Measurements from ENCODE around the gene ADGRF3.

ADGRF3 gene, protein sequence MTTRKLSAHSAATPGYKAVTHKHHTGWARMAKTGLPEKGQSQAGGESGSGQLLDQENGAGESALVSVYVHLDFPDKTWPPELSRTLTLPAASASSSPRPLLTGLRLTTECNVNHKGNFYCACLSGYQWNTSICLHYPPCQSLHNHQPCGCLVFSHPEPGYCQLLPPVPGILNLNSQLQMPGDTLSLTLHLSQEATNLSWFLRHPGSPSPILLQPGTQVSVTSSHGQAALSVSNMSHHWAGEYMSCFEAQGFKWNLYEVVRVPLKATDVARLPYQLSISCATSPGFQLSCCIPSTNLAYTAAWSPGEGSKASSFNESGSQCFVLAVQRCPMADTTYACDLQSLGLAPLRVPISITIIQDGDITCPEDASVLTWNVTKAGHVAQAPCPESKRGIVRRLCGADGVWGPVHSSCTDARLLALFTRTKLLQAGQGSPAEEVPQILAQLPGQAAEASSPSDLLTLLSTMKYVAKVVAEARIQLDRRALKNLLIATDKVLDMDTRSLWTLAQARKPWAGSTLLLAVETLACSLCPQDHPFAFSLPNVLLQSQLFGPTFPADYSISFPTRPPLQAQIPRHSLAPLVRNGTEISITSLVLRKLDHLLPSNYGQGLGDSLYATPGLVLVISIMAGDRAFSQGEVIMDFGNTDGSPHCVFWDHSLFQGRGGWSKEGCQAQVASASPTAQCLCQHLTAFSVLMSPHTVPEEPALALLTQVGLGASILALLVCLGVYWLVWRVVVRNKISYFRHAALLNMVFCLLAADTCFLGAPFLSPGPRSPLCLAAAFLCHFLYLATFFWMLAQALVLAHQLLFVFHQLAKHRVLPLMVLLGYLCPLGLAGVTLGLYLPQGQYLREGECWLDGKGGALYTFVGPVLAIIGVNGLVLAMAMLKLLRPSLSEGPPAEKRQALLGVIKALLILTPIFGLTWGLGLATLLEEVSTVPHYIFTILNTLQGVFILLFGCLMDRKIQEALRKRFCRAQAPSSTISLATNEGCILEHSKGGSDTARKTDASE
- long read RNA-seq, partial matches to known transcripts = 0 of 3 reads
- long read RNA-seq, other reads (novel, unspliced or antisense) = 3 of 3 reads

DNA sequence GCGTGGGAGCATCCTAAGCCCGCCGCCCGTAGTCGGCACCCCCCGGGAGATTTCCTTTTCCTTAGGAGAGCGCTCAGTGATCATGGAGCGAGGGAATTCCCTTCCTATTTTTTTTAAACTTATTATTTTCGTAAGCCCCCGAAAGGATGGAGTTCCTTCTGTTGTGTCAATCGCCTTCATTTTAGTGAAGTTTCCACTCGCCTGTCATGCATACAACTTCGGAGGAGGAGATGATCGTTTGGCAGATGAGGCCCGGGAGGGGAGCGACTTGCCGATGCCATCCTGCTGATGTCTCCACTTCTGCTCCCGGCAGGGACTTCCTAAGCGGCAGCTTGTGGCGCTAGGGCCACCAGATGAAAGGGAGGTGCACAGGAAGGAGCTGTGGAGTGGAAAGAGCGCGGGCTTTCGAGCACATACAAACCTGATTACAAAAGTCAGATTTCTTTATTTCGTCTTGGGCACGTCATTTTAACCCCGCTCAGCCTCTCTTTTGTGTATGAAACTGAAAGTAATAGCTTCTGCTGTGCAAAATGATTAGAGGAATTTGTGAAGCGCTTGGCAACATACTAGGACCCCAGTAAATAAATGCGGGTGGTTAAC, at the start of gene ADGRF3:
TSS of gene ADGRF3 (minus strand) at position 336 of the 600 bp plus-strand sequence. CDS start 555 bp downstream, outside the sequence.
- DNase-seq (ENCODE audit: low read depth in 1 of 2, low spot score in 1 of 2) = peak; percentile 47 to 84
- Histone ChIP-seq H3K27ac (replicated peaks) (peak within 1 kb of the TSS; percentile 86), H3K27me3 (ENCODE audit: insufficient read depth, poor library complexity, severe bottlenecking) (no peaks in the 10 kb centered on the region), H3K4me3 (replicated peaks; ENCODE audit: insufficient read depth, low read length) (peak within 1 kb of the TSS; percentile 81)
- TF ChIP-seq POLR2AphosphoS5 (IDR thresholded peaks at IDR 0.05; ENCODE audit: low read depth) (peak; percentile 16; the same call in 1 of the 2 replicates), SPI1 (IDR thresholded peaks at IDR 0.05; ENCODE audit: borderline replicate concordance, low read depth) (peak; percentile 47; the same call in 1 of the 2 replicates), CTCF (IDR thresholded peaks at IDR 0.05; ENCODE audit: insufficient read depth, low read length) (no peak), GABPA (IDR thresholded peaks at IDR 0.05; ENCODE audit: low read depth) (0 out of 2 replicates have a peak, but pooled peaks have one; percentile 29), REST (IDR thresholded peaks at IDR 0.05; ENCODE audit: insufficient replicate concordance, low read depth) (no peak)

DNA sequence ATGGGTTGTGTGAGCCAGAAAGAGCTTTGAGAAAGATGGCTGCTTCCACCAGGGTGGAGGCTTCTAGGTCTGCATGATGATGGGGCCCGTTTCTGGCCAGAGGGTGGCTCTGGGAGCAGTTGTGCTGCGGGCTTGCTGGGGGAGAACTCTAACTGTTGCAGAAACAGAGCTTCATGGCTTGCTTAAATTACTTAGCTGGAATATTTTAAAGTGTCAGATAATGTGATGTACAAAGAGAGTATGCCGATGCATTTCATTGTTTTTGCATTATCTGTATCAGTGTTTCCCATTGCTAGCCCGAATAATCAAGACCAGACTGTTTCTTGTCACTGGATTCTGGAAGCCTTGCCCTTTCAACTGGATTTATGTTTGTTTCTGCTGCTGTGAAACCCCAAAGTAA, 48.8 kb upstream of the ADGRF3 start:
- Histone ChIP-seq H3K27me3 (ENCODE audit: insufficient read depth, poor library complexity, severe bottlenecking) (no peaks in the 10 kb centered on the region), H3K27ac (replicated peaks) (peak overlapping the region; percentile 54), H3K4me3 (replicated peaks; ENCODE audit: insufficient read depth, low read length) (no peak overlapping the region)
- DNase-seq (ENCODE audit: low read depth in 1 of 2, low spot score in 1 of 2) = peak in 1 of 2 experiments; percentile 44
- TF ChIP-seq REST (IDR thresholded peaks at IDR 0.05; ENCODE audit: insufficient replicate concordance, low read depth) (no peak), GABPA (IDR thresholded peaks at IDR 0.05; ENCODE audit: low read depth) (no peak), CTCF (IDR thresholded peaks at IDR 0.05; ENCODE audit: insufficient read depth, low read length) (no peak), POLR2AphosphoS5 (IDR thresholded peaks at IDR 0.05; ENCODE audit: low read depth) (no peak), SPI1 (IDR thresholded peaks at IDR 0.05; ENCODE audit: borderline replicate concordance, low read depth) (no peak)

GRCh38 chr2:26394694-26395093, 48.1 kb upstream of the ADGRF3 start:
- Histone ChIP-seq H3K27me3 (ENCODE audit: insufficient read depth, poor library complexity, severe bottlenecking) (no peaks in the 10 kb centered on the region), H3K27ac (replicated peaks) (no peak overlapping the region; the same call in 1 of the 2 replicates), H3K4me3 (replicated peaks; ENCODE audit: insufficient read depth, low read length) (no peak overlapping the region)
- DNase-seq (ENCODE audit: low read depth in 1 of 2, low spot score in 1 of 2) = no peak
- no peak for TF ChIP-seq POLR2AphosphoS5 (IDR thresholded peaks at IDR 0.05; ENCODE audit: low read depth)
- TF ChIP-seq CTCF (IDR thresholded peaks at IDR 0.05; ENCODE audit: insufficient read depth, low read length) = no peak
- TF ChIP-seq SPI1 (IDR thresholded peaks at IDR 0.05; ENCODE audit: borderline replicate concordance, low read depth) = no peak
- no peak for TF ChIP-seq REST (IDR thresholded peaks at IDR 0.05; ENCODE audit: insufficient replicate concordance, low read depth)
- TF ChIP-seq GABPA (IDR thresholded peaks at IDR 0.05; ENCODE audit: low read depth) = no peak

Data from HL-60 (cell line).